UCSD-AML1 (cell line): ENCODE results near the gene CDH23.

Experiments used
- DNase-seq: peaks from one replicate; lab custom pipeline; 2025; ENCODE audit not compliant: unreplicated experiment; lab: John Stamatoyannopoulos, UW

Gene CDH23

GRCh38 chr10:71482620-71483019 lies 85.9 kb downstream of the CDH23 start:
- no peak for DNase-seq

DNA sequence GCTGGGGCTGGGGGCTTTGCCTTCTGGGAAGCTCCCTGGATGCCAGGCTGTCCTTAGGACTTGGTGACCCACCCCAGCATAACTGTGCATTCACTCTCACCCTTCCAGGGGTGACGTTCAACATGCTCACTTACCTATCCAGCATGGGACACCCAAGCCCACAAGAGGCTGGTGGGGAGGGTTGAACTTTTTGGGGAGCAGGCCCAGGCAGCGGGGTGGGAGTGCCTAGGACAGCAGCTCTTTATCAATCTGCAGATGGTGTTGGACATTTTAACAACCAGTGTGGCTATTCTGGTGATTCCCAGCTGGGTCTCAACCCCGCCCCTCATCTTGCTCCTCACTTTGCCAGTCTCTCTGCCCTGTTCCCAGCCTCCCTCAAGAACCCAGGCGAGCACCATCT lies 86.4 kb downstream of the CDH23 start:
- no peak for DNase-seq

GRCh38 chr10:71483885-71484751 lies 87.4 kb downstream of the CDH23 start:
- DNase-seq, result peak; percentile 28

DNA sequence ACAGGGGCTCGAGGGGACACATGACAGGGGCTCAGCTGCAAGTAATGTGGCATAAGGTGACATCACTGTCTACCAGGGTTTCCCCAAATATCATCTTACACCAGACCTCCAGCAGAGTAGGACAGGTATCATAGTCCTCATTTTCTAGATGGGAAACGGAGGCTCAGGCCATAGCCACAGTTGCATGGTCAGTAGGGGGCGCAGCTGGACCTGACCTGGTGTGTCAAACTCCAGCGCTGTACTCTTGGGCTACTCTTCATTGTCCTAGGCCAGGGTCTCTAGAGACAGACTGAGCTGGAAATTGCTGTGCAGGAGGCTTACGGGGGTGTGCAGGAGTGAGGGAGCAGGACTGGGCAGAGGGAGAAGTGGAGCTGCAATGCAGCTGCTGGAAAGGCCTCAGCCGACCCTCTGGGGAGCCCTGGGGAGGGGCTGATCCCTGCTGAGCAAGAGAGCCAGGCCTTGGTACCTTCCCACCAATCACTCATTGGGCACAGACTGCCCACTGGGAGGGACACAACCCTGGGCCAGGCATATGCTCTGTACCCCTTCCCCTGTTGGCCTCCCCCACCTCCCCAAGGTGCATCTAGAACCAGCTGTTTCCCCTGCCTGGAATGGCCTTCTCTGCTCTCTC lies 89.9 kb downstream of the CDH23 start:
- DNase-seq, result peak; percentile 72

DNA sequence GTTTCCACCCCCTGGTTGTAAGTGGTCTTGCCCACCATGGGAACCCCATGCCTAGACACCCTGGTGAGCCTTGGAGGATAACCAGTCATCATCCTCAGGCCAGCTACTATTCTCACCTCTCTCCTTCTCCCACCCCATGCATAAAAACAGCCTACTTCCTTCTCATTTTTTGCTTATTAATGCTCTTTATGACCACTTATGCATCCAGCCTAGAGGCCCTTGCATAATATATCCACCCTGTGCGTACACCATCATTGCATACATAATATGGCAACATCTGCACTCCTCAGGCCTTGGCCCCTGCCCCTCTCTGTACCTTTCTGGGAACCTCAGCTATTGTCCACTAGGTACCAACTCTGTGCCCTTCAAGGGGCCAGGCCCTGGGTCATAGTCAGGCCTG lies 91.0 kb downstream of the CDH23 start:
- DNase-seq, result no peak

GRCh38 chr10:71489077-71489476 lies 92.4 kb downstream of the CDH23 start:
- no peak for DNase-seq

DNA sequence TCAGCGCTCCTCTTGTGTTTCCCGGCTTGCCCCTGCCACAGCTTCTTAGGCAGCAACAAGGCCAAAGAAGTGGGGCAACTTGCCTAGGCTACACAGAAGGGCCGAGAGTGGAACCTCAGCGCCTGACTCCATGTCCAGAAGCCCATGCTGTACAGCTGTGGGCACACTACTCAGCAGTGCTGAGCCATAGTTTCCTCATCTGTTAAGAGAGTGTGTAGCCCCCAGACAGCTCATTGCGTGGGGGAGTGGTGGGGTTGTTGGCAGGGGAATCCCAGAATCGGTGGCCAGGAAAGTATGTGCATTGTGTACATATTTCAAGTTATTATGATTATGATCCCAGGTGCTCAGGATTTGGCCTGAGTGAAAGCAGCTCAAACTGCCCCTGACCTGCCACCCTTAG lies 96.2 kb downstream of the CDH23 start:
- DNase-seq, result no peak

- no peak for DNase-seq
These were observed 97.0 kb downstream of the CDH23 start for GRCh38 chr10:71493741-71494140.

DNA sequence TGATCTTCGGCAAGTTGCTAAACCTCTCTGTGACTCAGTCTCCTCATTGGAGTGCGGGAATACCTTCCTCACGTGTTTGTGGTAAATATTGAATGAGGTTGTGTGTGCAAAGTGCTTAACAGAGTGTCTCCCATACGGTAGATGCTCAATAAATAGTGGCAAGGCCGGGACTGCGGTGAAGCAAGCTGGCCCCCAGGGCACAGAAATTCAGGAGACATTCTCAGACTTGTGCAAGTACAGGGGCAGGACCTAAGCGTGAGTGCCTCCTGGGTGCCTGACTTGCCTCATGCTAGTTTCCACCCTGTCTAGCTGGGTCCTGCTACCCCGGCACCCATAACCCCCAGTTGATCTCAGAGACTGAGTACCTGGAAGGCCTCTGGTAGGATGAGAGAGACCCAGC lies 97.8 kb downstream of the CDH23 start:
- no peak for DNase-seq

- no peak for DNase-seq
These were observed 98.3 kb downstream of the CDH23 start for GRCh38 chr10:71494980-71495381.

- no peak for DNase-seq
These were observed 100.4 kb downstream of the CDH23 start for GRCh38 chr10:71496927-71497762.

GRCh38 chr10:71497763-71498326 lies 101.1 kb downstream of the CDH23 start:
- no peak for DNase-seq

DNA sequence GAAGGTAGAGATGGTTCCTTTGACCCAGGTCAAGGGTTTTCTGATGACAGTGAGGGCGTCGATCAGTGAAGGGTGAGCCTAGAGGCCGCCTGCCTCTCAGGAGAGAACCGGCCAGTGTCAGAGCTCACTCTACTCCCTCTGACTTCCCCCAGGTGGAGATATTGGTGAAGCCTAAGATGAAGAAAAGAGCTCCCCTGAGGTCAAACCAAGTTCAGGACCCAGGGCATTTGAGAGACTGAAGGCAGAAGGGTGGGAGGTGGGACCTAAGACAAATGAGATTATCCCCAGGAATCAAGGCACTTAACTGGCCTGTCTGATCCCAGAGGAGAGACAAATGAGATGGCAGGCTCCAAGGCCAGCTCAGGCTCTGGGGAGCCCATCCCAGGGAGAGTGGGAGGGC lies 104.7 kb downstream of the CDH23 start:
- DNase-seq, result no peak

DNA sequence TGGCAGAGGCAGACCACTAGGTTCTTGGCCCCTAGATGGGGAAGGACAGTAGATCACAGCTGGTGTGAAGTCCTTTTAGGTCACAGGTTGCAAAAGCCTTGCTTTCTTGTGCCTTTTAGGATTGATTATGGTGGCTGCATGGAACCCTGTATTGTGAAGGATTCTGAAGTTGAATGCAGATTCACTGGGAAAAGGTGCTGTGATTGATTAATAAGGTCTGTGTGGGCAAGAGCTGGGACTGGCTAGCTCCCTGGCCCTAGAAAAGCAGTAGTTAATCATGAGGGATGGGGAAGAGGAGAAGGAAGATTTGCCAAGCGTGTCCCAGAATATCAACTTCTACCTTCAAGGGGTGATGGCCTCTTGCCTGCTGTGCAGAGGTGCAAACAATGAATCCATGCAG lies 105.5 kb downstream of the CDH23 start:
- DNase-seq, result no peak

DNA sequence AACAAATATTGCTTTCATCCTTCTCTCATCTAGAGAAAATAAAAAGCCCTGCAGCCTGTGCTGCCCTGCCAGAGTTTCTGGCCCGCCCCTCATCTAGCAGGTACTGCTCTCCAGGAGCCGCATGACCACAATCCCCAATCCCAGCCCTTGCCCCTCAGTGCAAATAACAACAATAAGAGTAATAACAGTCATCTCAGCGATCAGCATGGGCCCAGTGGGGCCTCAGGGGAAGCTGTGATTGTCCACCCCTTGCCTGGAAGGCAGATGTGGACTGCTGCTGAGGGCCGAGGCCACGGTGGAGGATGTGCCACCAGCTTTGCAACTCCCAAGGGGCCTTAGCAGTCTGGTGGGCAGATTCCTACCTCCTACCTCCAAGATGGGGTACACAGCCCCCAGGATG lies 106.1 kb downstream of the CDH23 start:
- no peak for DNase-seq

DNA sequence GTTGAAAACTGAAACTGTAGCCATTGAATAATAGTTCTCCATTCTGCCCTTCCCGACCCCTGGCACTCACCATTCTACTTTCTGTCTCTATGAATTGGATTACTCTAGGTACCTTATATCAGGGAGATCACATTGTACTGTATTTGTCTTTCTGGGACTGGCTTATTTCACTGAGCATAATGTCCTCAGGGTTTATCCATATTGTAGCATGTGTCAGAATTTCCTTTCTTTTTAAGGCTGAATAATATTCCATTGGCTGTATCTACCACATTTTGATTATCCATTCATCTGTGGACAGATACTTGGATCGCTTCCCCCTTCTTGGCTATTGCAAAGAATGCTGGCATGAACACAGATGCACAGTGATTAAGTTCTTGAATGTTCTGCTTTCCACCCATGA lies 107.4 kb downstream of the CDH23 start:
- DNase-seq, result no peak

- DNase-seq, result no peak
These were observed 107.8 kb downstream of the CDH23 start for GRCh38 chr10:71504570-71504969.

GRCh38 chr10:71505862-71506261 lies 109.1 kb downstream of the CDH23 start:
- no peak for DNase-seq

- no peak for DNase-seq
These were observed 112.7 kb downstream of the CDH23 start for GRCh38 chr10:71509444-71509843.

GRCh38 chr10:71511206-71511605 lies 114.5 kb downstream of the CDH23 start:
- DNase-seq, result no peak

- DNase-seq, result no peak
These were observed 115.6 kb downstream of the CDH23 start for GRCh38 chr10:71512312-71512711.
